ENCODE results near the gene MED17. TPM values are rescaled to one million over a fixed set of nuclear protein-coding genes. Genes with fewer than 3 reads are reported as not detected.

The MED17 gene
- 19.8 TPM for polyA plus RNA-seq (2012; ENCODE audit: missing spikeins)

GRCh38 chr11:93784145-93784934, at the start of gene MED17:
Gene MED17, plus strand, starts transcription at chr11:93784282. Its CDS starts 232 bp downstream, at chr11:93784514.
- DNase-seq (ENCODE audit: insufficient read length) (peak; percentile 78), FAIRE-seq (no peak)
- TF ChIP-seq POLR2A (IDR thresholded peaks at IDR 0.05; ENCODE audit: low read depth, low read length), result peak; percentile 88
- peak; percentile 50; the same call in 1 of the 2 replicates for TF ChIP-seq TAF1 (IDR thresholded peaks at IDR 0.05; ENCODE audit: borderline replicate concordance, low read depth, low read length)
- TF ChIP-seq POLR2AphosphoS5 (IDR thresholded peaks at IDR 0.05; ENCODE audit: low read depth, low read length), result peak; percentile 91

- DNase-seq (ENCODE audit: insufficient read length) (no peak), FAIRE-seq (no peak)
- TF ChIP-seq POLR2A (IDR thresholded peaks at IDR 0.05; ENCODE audit: low read depth, low read length), result no peak; the same call in none of the 2 replicates
- TF ChIP-seq POLR2AphosphoS5 (IDR thresholded peaks at IDR 0.05; ENCODE audit: low read depth, low read length), result peak; percentile 76
These were observed 49.5 kb upstream of the MED17 start for GRCh38 chr11:93734427-93735222.

DNA sequence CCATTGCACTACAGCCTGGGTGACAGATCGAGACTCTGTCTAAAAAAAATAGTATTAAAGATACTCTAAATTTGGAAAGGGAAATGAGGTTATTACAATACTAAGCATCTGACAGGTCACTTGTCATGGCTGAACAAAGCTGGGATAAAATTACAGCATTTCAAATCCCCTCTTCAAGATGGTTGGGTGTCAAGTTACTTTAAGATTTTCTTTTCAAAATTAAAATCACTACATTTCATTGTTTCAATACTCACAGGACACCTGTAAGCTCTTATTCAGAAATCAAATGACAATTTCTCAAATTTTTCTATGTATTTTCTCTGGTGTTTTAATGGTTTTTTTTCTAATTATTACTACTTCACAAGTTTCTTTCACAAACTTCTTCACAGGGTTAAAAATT, 48.5 kb upstream of the MED17 start:
- DNase-seq (ENCODE audit: insufficient read length) (no peak), FAIRE-seq (no peak)
- TF ChIP-seq POLR2AphosphoS5 (IDR thresholded peaks at IDR 0.05; ENCODE audit: low read depth, low read length) (no peak), TAF1 (IDR thresholded peaks at IDR 0.05; ENCODE audit: borderline replicate concordance, low read depth, low read length) (no peak), POLR2A (IDR thresholded peaks at IDR 0.05; ENCODE audit: low read depth, low read length) (no peak)

DNA sequence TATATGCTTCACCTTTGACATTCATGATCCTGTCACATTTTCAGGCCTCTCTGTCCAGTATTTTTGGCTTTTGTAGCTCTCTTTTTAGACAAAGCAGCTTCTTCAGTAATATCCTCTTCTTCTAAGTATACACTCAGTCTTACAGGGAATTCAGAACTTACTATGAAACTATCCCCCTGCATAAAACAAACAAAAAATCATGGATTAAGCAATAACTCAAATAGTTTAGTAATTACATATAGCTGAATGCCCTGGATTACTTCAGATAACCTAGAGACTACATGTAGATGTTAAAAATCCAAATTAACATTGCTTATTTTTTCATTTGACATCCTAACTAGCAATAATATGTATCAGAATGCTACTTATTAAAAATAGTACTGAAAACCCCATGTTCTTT, 48.0 kb upstream of the MED17 start:
- no peak for TF ChIP-seq TAF1 (IDR thresholded peaks at IDR 0.05; ENCODE audit: borderline replicate concordance, low read depth, low read length)
- TF ChIP-seq POLR2A (IDR thresholded peaks at IDR 0.05; ENCODE audit: low read depth, low read length), result no peak
- no peak for TF ChIP-seq POLR2AphosphoS5 (IDR thresholded peaks at IDR 0.05; ENCODE audit: low read depth, low read length)
- DNase-seq (ENCODE audit: insufficient read length), result no peak
- no peak for FAIRE-seq

DNA sequence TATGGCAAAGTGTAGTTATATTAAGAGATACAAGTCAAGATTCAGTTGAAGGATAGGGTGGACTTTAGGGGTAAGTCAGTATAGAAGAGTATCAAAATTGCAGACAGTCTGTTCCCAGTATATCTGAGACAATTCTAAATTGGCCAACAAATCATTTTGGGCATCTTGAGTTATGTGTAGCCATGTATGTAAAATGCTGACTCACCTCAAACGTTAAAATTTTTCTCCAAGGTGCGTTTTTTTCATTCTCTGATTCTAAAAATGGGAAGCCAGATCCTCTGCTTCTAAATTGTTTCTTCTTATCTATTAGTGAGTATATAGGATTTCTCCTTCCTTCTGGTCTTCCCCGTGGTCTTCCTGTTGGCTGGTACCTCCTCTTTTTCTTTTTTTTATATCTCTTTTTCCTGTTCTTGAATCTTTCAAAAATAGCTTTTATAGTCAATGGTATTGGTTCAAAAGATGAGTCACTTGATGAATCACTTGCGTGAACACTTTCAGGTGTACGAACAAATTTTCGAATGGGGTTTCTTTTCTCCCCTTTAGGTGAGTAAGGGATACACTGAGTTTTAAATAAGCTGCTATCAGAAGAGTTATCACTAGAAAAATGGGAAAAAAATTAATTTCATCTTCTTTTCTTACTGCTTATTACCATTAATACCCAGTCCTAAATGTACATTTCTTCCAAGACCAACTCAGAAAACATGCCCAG, 46.0 kb upstream of the MED17 start:
- no peak for DNase-seq (ENCODE audit: insufficient read length)
- TF ChIP-seq TAF1 (IDR thresholded peaks at IDR 0.05; ENCODE audit: borderline replicate concordance, low read depth, low read length) (no peak), POLR2A (IDR thresholded peaks at IDR 0.05; ENCODE audit: low read depth, low read length) (no peak), POLR2AphosphoS5 (IDR thresholded peaks at IDR 0.05; ENCODE audit: low read depth, low read length) (no peak)
- no peak for FAIRE-seq

DNA sequence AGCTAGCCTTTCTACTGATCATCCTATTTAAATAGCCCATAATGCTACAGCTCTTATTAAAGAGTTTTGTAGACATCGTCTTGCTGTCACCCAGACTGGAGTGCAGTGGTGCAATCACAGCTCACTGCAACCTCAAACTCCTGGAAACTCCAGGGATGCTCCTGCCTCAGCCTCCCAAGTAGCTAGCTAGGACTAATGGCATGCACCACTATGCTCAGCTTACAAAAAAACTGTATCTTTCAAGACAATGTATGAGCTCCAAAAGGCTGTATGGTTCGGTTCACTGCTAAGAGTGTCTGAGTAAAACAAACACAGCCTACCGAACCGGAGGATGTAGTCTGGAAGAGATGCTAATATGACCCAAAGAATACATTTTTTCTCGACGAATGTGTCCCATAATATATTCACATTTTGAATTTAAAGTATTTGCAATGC, 45.4 kb upstream of the MED17 start:
- FAIRE-seq (peak; percentile 27), DNase-seq (ENCODE audit: insufficient read length) (no peak)
- no peak for TF ChIP-seq POLR2A (IDR thresholded peaks at IDR 0.05; ENCODE audit: low read depth, low read length)
- no peak for TF ChIP-seq TAF1 (IDR thresholded peaks at IDR 0.05; ENCODE audit: borderline replicate concordance, low read depth, low read length)
- TF ChIP-seq POLR2AphosphoS5 (IDR thresholded peaks at IDR 0.05; ENCODE audit: low read depth, low read length), result peak; percentile 18; the same call in 1 of the 2 replicates

DNA sequence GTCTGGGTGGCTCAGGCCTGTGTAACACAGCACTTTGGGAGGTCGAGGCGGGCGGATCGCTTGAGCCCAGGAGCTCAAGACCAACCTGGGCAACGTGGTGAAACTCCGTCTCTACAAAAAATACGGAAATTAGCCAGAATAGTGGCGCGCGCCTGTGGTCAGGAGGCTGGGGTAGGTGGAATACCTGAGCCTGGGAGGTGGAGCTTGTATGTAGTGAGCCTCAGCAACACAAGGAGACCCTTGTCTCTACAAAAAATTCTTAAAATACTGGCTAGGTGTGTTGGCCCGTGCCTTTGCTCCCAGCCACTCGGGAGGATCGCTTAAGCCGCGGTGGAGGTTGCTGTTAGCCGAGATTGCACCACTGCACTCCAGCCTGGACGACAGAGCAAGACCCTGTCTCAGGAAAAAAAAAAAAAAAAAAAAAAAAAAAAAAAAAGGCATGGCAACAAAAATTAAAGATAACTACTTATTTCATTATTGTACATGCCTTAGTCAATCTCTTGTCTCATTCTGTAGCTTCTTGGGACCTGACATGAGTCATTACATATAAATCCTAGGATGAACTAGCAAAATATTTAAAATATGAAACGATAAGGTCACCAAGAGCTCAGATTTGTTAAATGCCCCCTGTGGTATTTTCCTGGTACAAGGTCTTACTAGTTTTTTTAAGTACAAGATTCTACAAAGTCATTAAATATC, 43.9 kb upstream of the MED17 start:
- DNase-seq (ENCODE audit: insufficient read length) (no peak), FAIRE-seq (peak; percentile 9)

DNA sequence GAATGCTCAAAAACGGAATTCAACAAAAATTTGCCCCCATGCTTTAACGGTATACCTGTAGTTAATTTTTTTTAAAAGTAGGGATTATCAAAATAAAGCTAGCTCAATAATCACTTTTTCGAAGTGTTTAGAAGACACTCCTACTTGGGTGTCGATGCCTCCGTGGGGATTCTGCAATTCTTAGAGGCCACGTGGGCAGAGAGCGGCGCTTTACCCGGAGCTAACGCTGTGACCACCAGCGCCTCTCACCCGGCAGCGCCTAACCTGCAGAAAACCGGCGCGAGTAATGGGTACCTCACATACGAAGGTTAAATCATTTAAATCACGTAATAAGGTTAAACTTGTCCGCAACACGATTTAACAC, 43.4 kb upstream of the MED17 start:
- DNase-seq (ENCODE audit: insufficient read length) (peak; percentile 25), FAIRE-seq (no peak)
- TF ChIP-seq TAF1 (IDR thresholded peaks at IDR 0.05; ENCODE audit: borderline replicate concordance, low read depth, low read length) (peak; percentile 54; the same call in 1 of the 2 replicates), POLR2AphosphoS5 (IDR thresholded peaks at IDR 0.05; ENCODE audit: low read depth, low read length) (no peak), POLR2A (IDR thresholded peaks at IDR 0.05; ENCODE audit: low read depth, low read length) (no peak)

More for the DNA sequence above, 43.9 kb upstream of the MED17 start:
- TF ChIP-seq POLR2AphosphoS5 (IDR thresholded peaks at IDR 0.05; ENCODE audit: low read depth, low read length), result no peak
- TF ChIP-seq POLR2A (IDR thresholded peaks at IDR 0.05; ENCODE audit: low read depth, low read length), result peak; percentile 46; the same call in 1 of the 2 replicates

- DNase-seq (ENCODE audit: insufficient read length), result peak; percentile 80
- peak; percentile 94 for FAIRE-seq
- TF ChIP-seq POLR2AphosphoS5 (IDR thresholded peaks at IDR 0.05; ENCODE audit: low read depth, low read length) (peak; percentile 100), TAF1 (IDR thresholded peaks at IDR 0.05; ENCODE audit: borderline replicate concordance, low read depth, low read length) (peak; percentile 96), POLR2A (IDR thresholded peaks at IDR 0.05; ENCODE audit: low read depth, low read length) (peak; percentile 99)
These were observed 42.8 kb upstream of the MED17 start, which contains the start of the genes C11orf54 and TAF1D for GRCh38 chr11:93741094-93741881. Gene C11orf54, plus strand, starts transcription at chr11:93741672. Its CDS starts 5,722 bp downstream, at chr11:93747394. Gene TAF1D, minus strand, starts transcription at chr11:93741495. Its CDS starts 2,191 bp downstream, at chr11:93739304.

GRCh38 chr11:93741882-93742226, 42.2 kb upstream of the MED17 start:
- DNase-seq (ENCODE audit: insufficient read length), result peak; percentile 29

More at GRCh38 chr11:93741882-93742226, 42.2 kb upstream of the MED17 start:
- TF ChIP-seq POLR2AphosphoS5 (IDR thresholded peaks at IDR 0.05; ENCODE audit: low read depth, low read length), result no peak
- TF ChIP-seq TAF1 (IDR thresholded peaks at IDR 0.05; ENCODE audit: borderline replicate concordance, low read depth, low read length), result no peak
- TF ChIP-seq POLR2A (IDR thresholded peaks at IDR 0.05; ENCODE audit: low read depth, low read length), result no peak
- no peak for FAIRE-seq
